PFSK-1 (cell line): ENCODE measurements around the gene STYX.

Experiments used
- FOXP2 ChIP-seq: optimal IDR thresholded peaks from 2 replicates; pipeline ENCODE3; 2011; ENCODE audit warnings: borderline replicate concordance, control low read depth, inconsistent platforms; ENCODE audit not compliant: insufficient read depth; ENCODE audit errors: extremely low read length, extremely low read depth
- POLR2AphosphoS5 ChIP-seq: IDR thresholded peaks from 2 replicates; pipeline ENCODE4 v1.6.1; 2012; ENCODE audit warnings: low read depth, mild to moderate bottlenecking, control low read depth, low read length, moderate library complexity
- SIN3A ChIP-seq: IDR thresholded peaks from 2 replicates; pipeline ENCODE4 v1.6.1; 2012; ENCODE audit warnings: mild to moderate bottlenecking, low read length, moderate library complexity, borderline replicate concordance; ENCODE audit not compliant: insufficient read depth
- TAF1 ChIP-seq: IDR thresholded peaks from 2 replicates; pipeline ENCODE4 v1.6.1; 2012; ENCODE audit warnings: low read length, control low read depth, borderline replicate concordance; ENCODE audit not compliant: insufficient read depth
- TF ChIP-seq, protein P1 (sequence below), 2 experiments: IDR thresholded peaks; 2 replicates each; pipeline versions ENCODE4 v1.6.1 to v1.8.0; 2011 to 2012; ENCODE audit warnings: low read depth in 2 of 2, low read length in 2 of 2, control low read depth in 1 of 2, inconsistent platforms in 1 of 2, mild to moderate bottlenecking in 1 of 2, moderate library complexity in 1 of 2; ENCODE audit not compliant: insufficient read depth in 1 of 2

STYX gene

DNA sequence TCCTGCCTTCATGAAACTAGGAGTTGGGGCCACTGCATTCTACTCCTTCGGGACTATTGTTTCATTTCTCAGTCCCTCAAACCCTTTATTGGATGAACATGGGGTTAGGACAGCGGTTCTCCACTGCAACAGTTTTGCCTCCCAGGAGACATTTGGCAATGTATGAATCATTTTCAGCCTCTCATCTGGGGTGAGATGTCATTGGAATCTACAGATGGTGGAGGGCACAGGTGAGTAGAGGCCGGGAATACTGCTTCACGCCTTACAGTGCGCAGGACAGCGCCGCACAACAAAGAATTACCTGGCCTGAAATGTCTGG, 62.1 kb downstream of the STYX start:
- TF ChIP-seq POLR2AphosphoS5 (no peak), TAF1 (no peak), SIN3A (no peak), FOXP2 (no peak)
- TF ChIP-seq, protein P1, sequence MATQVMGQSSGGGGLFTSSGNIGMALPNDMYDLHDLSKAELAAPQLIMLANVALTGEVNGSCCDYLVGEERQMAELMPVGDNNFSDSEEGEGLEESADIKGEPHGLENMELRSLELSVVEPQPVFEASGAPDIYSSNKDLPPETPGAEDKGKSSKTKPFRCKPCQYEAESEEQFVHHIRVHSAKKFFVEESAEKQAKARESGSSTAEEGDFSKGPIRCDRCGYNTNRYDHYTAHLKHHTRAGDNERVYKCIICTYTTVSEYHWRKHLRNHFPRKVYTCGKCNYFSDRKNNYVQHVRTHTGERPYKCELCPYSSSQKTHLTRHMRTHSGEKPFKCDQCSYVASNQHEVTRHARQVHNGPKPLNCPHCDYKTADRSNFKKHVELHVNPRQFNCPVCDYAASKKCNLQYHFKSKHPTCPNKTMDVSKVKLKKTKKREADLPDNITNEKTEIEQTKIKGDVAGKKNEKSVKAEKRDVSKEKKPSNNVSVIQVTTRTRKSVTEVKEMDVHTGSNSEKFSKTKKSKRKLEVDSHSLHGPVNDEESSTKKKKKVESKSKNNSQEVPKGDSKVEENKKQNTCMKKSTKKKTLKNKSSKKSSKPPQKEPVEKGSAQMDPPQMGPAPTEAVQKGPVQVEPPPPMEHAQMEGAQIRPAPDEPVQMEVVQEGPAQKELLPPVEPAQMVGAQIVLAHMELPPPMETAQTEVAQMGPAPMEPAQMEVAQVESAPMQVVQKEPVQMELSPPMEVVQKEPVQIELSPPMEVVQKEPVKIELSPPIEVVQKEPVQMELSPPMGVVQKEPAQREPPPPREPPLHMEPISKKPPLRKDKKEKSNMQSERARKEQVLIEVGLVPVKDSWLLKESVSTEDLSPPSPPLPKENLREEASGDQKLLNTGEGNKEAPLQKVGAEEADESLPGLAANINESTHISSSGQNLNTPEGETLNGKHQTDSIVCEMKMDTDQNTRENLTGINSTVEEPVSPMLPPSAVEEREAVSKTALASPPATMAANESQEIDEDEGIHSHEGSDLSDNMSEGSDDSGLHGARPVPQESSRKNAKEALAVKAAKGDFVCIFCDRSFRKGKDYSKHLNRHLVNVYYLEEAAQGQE (IDR thresholded peaks at IDR 0.05; ENCODE audit: insufficient read depth in 1 of 2, low read depth in 2 of 2, low read length in 2 of 2) = no peak

DNA sequence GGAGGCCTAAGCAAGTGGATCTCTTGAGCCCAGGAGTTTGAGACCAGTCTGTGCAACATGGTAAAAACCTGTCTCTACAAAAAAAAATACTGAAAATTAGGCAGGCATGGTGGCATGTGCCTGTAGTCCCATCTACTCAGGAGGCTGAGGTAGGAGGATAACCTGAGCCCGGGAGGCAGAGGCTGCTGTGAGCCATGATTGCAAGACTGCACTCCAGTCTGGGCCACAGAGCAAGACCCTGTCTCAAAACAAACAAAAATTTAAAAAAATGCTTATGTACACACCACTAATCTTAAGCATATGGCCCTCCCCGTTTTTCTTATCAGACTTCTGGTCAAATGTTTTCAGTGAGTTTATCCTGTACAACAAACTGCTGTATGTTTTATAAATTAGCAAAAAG, 63.1 kb downstream of the STYX start:
- TF ChIP-seq SIN3A = no peak
- TF ChIP-seq POLR2AphosphoS5 = no peak
- TF ChIP-seq FOXP2 = no peak
- no peak for TF ChIP-seq TAF1
- TF ChIP-seq, protein P1 (IDR thresholded peaks at IDR 0.05; ENCODE audit: insufficient read depth in 1 of 2, low read depth in 2 of 2, low read length in 2 of 2) = no peak

- TF ChIP-seq FOXP2 (no peak), SIN3A (no peak), POLR2AphosphoS5 (no peak), TAF1 (no peak)
- TF ChIP-seq, protein P1 (IDR thresholded peaks at IDR 0.05; ENCODE audit: insufficient read depth in 1 of 2, low read depth in 2 of 2, low read length in 2 of 2) = no peak
Measured at GRCh38 chr14:52797653-52798052, 67.7 kb downstream of the STYX start.

DNA sequence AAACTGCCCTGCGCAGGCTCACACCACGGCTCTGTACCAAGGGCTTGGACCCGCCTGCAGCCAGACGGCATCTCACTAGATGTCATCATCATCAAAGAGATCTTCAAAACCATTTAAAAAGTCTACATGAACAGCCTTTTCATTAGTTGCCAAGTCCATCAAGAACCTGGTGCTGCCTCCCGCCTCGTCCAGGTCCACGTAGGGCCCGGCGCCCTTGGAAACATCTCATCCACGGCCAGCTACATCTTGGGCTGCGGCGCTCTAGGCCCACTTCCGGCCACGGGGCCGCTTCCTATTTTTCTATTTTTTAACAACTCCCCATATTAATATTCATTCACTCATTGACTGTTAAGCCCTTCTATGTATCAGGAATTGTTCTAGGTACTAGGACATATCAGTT, 68.9 kb downstream of the STYX start:
- TF ChIP-seq FOXP2 (no peak), SIN3A (no peak), TAF1 (no peak), POLR2AphosphoS5 (no peak)
- TF ChIP-seq, protein P1 (IDR thresholded peaks at IDR 0.05; ENCODE audit: insufficient read depth in 1 of 2, low read depth in 2 of 2, low read length in 2 of 2) = no peak
